Right lobe of liver (tissue), 4 donors: Measurements from ENCODE around the gene MTM1.

Source experiments
- CTCF ChIP-seq, 4 donors: fragments of 200-600 bp in 3 of 4; fragments of 450-650 bp in 1 of 4; IDR thresholded peaks; one replicate each; pipeline versions ENCODE4 v1.5.1 to v1.8.0; 2016 to 2022; ENCODE audit warnings: antibody characterized with exemption in 4 of 4, mild to moderate bottlenecking in 2 of 4
- POLR2A ChIP-seq: fragments of 450-650 bp; IDR thresholded peaks from one replicate; pipeline ENCODE4 v1.6.1; 2017; ENCODE audit warnings: antibody characterized with exemption, mild to moderate bottlenecking
- donor health status: DM: no; HTN: no; CAD: no.
- donor health status: DM: no; HTN: no; CAD: no.
- donor health status: DM: no; HTN: yes; CAD: no.

- no peak for TF ChIP-seq CTCF (IDR thresholded peaks at IDR 0.05)
- TF ChIP-seq POLR2A, result no peak
Measured at GRCh38 chrX:150642423-150642822, 74.0 kb downstream of the MTM1 start.
